Embryonic facial prominence (tissue), 1 donor: ENCODE data around the gene MRM2.

Experiments
- DNase-seq: peaks from one replicate; pipeline ENCODE4 v3.0.0-alpha.2; 2016; ENCODE audit errors: extremely low spot score

The MRM2 gene

GRCh38 chr7:2203766-2204300, 38.2 kb downstream of the MRM2 start:
- no peak for DNase-seq

GRCh38 chr7:2202901-2203765, 38.9 kb downstream of the MRM2 start:
- DNase-seq: no peak

DNA sequence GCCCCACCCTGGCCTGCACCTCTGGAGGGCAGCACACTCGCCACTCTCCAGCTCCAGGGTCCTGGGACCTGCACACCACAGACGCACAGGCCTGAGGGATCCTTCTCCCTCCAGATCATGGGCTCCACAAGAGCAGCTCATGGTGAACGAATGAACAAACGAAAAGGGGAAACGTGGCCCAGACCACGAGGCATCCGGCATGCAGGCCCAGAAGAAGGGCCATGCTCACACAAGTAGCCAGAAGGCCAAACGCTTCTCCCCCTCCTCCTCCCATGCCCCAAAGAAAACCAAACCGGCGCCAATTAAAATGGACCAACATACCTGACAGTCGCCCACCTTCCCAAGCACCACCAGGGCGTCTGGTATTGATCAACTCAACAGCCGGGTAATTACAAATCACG, 39.6 kb downstream of the MRM2 start:
- no peak for DNase-seq

GRCh38 chr7:2201686-2202360, 40.2 kb downstream of the MRM2 start:
- no peak for DNase-seq

- no peak for DNase-seq
Observed at GRCh38 chr7:2201128-2201527, 40.9 kb downstream of the MRM2 start.

GRCh38 chr7:2200584-2200980, 41.4 kb downstream of the MRM2 start:
- no peak for DNase-seq

DNA sequence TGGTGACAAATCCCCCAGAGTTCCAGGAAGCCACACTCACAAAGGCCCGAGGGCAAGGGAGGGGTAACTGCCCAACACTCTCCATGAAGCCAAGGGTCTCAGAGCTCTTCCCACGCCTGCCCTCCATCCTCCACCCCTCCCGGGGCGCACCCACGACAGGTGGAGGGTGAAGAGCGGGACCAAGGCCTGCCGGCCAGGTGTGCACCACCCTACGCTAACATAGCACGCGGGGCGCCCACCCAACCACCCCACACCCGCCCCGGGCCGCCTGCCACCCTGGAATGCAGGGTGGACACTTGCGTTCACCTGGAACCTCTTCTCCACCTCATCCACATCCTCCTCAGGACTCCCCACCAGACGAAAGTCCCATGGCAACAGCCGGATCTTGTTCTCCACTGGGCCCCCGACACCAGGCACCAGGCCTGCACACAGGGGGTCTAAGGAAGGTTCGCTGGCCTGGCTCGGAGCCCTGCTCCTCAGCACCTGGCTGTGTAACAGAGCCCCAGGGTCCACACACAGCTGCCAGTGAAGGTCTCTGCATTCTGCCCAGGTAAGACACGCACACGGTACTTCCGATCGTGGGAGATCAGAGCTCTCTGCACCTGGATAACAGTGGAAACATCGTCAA, 41.9 kb downstream of the MRM2 start:
- DNase-seq: no peak

DNA sequence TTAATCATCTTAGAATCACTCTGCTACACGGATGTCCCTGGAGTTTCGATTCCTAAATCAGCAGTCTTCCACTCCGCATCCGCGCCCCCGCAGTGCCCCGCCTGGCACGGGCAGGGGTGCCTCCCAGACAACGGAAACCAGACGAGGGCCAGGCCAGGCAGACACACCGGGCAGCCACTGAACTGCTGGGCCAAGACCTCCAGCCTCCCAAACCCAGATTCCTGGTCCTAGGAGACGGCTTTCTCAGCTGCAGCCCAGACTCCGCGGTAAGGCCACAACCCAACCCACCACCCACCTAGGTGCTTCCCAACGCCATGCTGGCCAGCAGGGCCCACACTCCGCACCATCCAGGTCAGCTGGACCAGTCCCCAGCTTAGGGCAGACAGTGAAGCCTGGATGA, 42.5 kb downstream of the MRM2 start:
- DNase-seq: no peak

- no peak for DNase-seq
Observed at GRCh38 chr7:2198760-2199159, 43.2 kb downstream of the MRM2 start.

DNA sequence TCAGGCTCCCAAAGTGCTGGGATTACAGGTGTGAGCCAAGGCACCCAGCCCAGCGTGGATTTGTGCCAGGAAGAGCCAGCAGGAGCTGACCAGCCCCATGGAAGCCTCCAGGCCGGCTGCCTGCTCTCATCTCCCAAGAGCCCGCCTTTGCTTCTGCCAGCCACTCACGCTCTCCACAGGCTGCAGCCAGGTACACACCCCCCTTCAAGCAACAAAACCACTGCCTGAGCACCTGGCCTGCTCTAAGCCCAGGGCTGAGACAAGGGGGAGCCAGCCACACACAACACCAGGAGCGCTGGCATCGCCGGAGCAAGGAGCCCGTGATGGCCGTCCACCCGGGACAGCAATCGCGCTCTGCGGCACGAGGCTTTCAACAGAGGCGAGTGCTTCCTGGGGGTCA, 43.8 kb downstream of the MRM2 start:
- DNase-seq: no peak

DNA sequence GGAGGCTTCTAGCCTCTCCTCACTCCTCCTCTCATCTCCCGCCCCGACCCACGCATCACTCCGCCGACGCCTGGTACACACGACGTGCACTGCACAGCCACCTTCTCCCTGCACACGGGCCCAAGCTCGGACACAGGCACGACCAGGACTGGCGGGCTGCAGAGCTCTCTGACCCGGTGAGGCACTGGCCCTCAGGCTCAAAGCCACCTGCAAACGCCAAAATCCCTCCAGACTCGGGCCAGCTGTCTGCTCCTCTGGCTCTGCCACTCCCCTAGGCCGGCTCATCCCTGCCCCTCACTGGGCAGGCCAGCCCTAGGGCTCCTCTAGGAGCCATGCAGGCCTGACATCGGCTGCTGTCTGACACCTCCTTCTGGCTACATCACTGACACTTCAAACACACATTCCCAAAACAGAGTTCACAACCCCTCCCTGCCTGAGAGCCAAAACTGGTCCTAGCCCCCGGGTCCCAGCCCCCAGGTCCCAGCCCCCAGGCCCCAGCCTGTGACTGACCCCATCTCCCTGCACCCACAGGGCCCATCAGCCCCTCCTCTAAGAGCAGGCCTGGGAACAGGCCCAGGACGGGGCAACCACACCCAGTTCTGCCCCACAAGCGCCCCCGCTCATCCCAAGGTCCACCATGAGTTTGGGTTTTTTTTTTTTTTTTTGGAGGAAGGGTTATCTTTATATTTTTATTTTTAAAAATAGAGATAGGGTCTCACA, 44.4 kb downstream of the MRM2 start:
- DNase-seq: no peak

GRCh38 chr7:2196381-2197378, 45.3 kb downstream of the MRM2 start:
- DNase-seq: no peak

GRCh38 chr7:2195400-2196246, 46.4 kb downstream of the MRM2 start:
- DNase-seq: no peak

GRCh38 chr7:2193575-2194305, 48.3 kb downstream of the MRM2 start:
- no peak for DNase-seq

- no peak for DNase-seq
Observed at GRCh38 chr7:2192831-2193534, 49.0 kb downstream of the MRM2 start.

- DNase-seq: no peak
Observed at GRCh38 chr7:2191016-2191415, 51.0 kb downstream of the MRM2 start.

GRCh38 chr7:2190531-2190930, 51.5 kb downstream of the MRM2 start:
- no peak for DNase-seq

GRCh38 chr7:2186166-2186565, 55.8 kb downstream of the MRM2 start:
- no peak for DNase-seq
